Muscle of leg (tissue), 11 donors: Measurements from ENCODE around the gene SEC14L3. TPM values are rescaled to one million over a fixed set of nuclear protein-coding genes. Genes with fewer than 3 reads are reported as not detected.
A peak's percentile ranks its signal among the peaks of the same experiment; 100 is the strongest.

Experiments used
- DNase-seq: peaks from one replicate; pipeline ENCODE4 v3.0.0; 2013
- H3K27ac ChIP-seq: one replicate; pipeline ENCODE4 v1.5.1; 2013; ENCODE audit warnings: mild to moderate bottlenecking, low read length, control low read depth
- H3K27me3 ChIP-seq: one replicate; pipeline ENCODE4 v1.6.1; 2013; ENCODE audit warnings: low read length; ENCODE audit not compliant: control insufficient read depth, insufficient read depth
- H3K36me3 ChIP-seq: one replicate; pipeline ENCODE4 v1.6.1; 2013; ENCODE audit warnings: low read length; ENCODE audit not compliant: control insufficient read depth, insufficient read depth
- H3K4me1 ChIP-seq: one replicate; pipeline ENCODE4 v1.6.1; 2013; ENCODE audit warnings: low read length; ENCODE audit not compliant: control insufficient read depth, insufficient read depth
- H3K4me3 ChIP-seq: one replicate; pipeline ENCODE4 v1.5.1; 2013; ENCODE audit warnings: low read length, control low read depth
- H3K9me3 ChIP-seq: replicated peaks from 2 replicates; pipeline ENCODE4 v1.6.1; 2013; ENCODE audit warnings: low read depth, low read length; ENCODE audit not compliant: control insufficient read depth
- WGBS: methylation state at CpG from one replicate; pipeline ENCODE4 v1.1.5; 2013; ENCODE audit warnings: missing lambda C conversion rate; ENCODE audit not compliant: insufficient coverage; 5-methylcytosine and 5-hydroxymethylcytosine counted together
- polyA plus RNA-seq, 8 donors: library from polyadenylated mRNA; unstranded; fragments of 120-200 nt; gene quantifications; one replicate each; pipeline versions ENCODE4 v1.2.1 to v1.2.3, GENCODE V29; 2013; ENCODE audit warnings: inconsistent platforms in 1 of 8, low replicate concordance in 1 of 8; ENCODE audit not compliant: insufficient read length in 8 of 8, insufficient read depth in 1 of 8
- total RNA-seq: library from RNA; stranded (reverse); fragments of 120-200 nt; gene quantifications from one replicate; pipeline ENCODE4 v1.2.4, GENCODE V29; 2013

The SEC14L3 gene
- total and polyA plus RNA-seq, 9 donors = 0.05 to 0.06 TPM; not detected in 7

- Histone ChIP-seq H3K27ac (peak overlapping the region; percentile 98), H3K4me1 (peaks cover 42% of the 10 kb centered on the region), H3K4me3 (peak overlapping the region; percentile 77), H3K27me3 (no peaks in the 10 kb centered on the region), H3K36me3 (peaks cover 5% of the 10 kb centered on the region), H3K9me3 (no peaks in the 10 kb centered on the region)
- peak; percentile 44 for DNase-seq
- WGBS = 40% methylated on average over 12 of the region's 20 CpGs
These were observed 47.1 kb downstream of the SEC14L3 start for GRCh38 chr22:30424534-30425326.

- Histone ChIP-seq H3K4me1 (peaks cover 42% of the 10 kb centered on the region), H3K4me3 (peak overlapping the region; percentile 60), H3K36me3 (peaks cover 5% of the 10 kb centered on the region), H3K27ac (peak overlapping the region; percentile 98), H3K9me3 (no peaks in the 10 kb centered on the region), H3K27me3 (no peaks in the 10 kb centered on the region)
- WGBS = 0% methylated on average over 19 of the region's 31 CpGs
- DNase-seq = peak; percentile 100
These were observed 47.8 kb downstream of the SEC14L3 start for GRCh38 chr22:30423959-30424533.

GRCh38 chr22:30423301-30423958 lies 48.4 kb downstream of the SEC14L3 start:
- 0% methylated on average over 45 of the region's 45 CpGs for WGBS
- no peak for DNase-seq
- peak overlapping the region; percentile 60 for H3K4me3 ChIP-seq
- no peaks in the 10 kb centered on the region for H3K9me3 ChIP-seq
- H3K36me3 ChIP-seq = peaks cover 10% of the 10 kb centered on the region
- peaks cover 42% of the 10 kb centered on the region for H3K4me1 ChIP-seq
- H3K27me3 ChIP-seq = no peaks in the 10 kb centered on the region
- peak overlapping the region; percentile 98 for H3K27ac ChIP-seq

GRCh38 chr22:30422481-30423300 lies 49.1 kb downstream of the SEC14L3 start:
- peaks cover 42% of the 10 kb centered on the region for H3K4me1 ChIP-seq

GRCh38 chr22:30421695-30422480 lies 49.9 kb downstream of the SEC14L3 start:
- Histone ChIP-seq H3K4me3 (no peak overlapping the region), H3K4me1 (peaks cover 42% of the 10 kb centered on the region), H3K9me3 (no peaks in the 10 kb centered on the region), H3K36me3 (peaks cover 19% of the 10 kb centered on the region), H3K27ac (no peak overlapping the region), H3K27me3 (no peaks in the 10 kb centered on the region)
- DNase-seq = no peak
- WGBS = 64% methylated on average over 4 of the region's 8 CpGs

More at GRCh38 chr22:30422481-30423300, 49.1 kb downstream of the SEC14L3 start:
- peak; percentile 77 for DNase-seq
- Histone ChIP-seq H3K36me3 (peaks cover 14% of the 10 kb centered on the region), H3K27me3 (no peaks in the 10 kb centered on the region), H3K4me3 (peak overlapping the region; percentile 60), H3K9me3 (no peaks in the 10 kb centered on the region), H3K27ac (peak overlapping the region; percentile 98)
- 25% methylated on average over 12 of the region's 18 CpGs for WGBS

GRCh38 chr22:30420347-30421125 lies 51.3 kb downstream of the SEC14L3 start:
- Histone ChIP-seq H3K27me3 (no peaks in the 10 kb centered on the region), H3K9me3 (no peaks in the 10 kb centered on the region), H3K4me1 (peaks cover 30% of the 10 kb centered on the region), H3K36me3 (peaks cover 30% of the 10 kb centered on the region), H3K4me3 (no peak overlapping the region), H3K27ac (no peak overlapping the region)
- WGBS = 63% methylated on average over 3 of the region's 6 CpGs
- DNase-seq = no peak

GRCh38 chr22:30416837-30417236 lies 55.0 kb downstream of the SEC14L3 start:
- Histone ChIP-seq H3K9me3 (no peaks in the 10 kb centered on the region), H3K27me3 (no peaks in the 10 kb centered on the region), H3K36me3 (peaks cover 46% of the 10 kb centered on the region), H3K4me3 (no peak overlapping the region), H3K4me1 (peaks cover 2% of the 10 kb centered on the region), H3K27ac (no peak overlapping the region)
- no CpG with 5 or more reads among the region's 1 CpG for WGBS
- no peak for DNase-seq

GRCh38 chr22:30416403-30416802 lies 55.4 kb downstream of the SEC14L3 start:
- Histone ChIP-seq H3K27me3 (no peaks in the 10 kb centered on the region), H3K27ac (no peak overlapping the region), H3K4me3 (no peak overlapping the region), H3K4me1 (peaks cover 2% of the 10 kb centered on the region), H3K9me3 (no peaks in the 10 kb centered on the region), H3K36me3 (peaks cover 48% of the 10 kb centered on the region)
- DNase-seq = no peak
- 79% methylated on average over 2 of the region's 2 CpGs for WGBS
